ENCODE data around the gene CHCHD6. TPM values are rescaled to one million over a fixed set of nuclear protein-coding genes. Genes with fewer than 3 reads are reported as not detected.

The CHCHD6 gene
- total and polyA plus RNA-seq, 5 donors from 2014 or later: 5.6 to 10.5 (median 8.1) TPM

DNA sequence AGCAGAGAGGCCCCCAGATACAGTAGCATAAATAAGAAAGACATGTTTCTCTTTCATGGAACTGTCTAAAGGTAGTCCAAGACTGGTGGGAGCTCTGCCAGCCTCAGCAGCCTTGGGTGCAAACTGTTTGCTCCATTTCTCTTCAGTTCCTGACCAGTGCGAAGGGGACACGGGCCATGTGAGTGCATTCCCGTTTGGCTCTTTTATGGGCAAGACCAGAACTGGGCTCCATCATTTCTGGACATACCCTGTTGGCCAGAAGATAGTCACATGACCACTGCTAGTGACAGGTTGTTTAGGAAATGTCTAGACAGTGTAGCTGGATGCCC lies 45.5 kb downstream of the CHCHD6 start:
- Mint-ChIP-seq H3K36me3 (peaks cover 6% of the 10 kb centered on the region), H3K9me3 (no peaks in the 10 kb centered on the region), H3K27me3 (no peaks in the 10 kb centered on the region), H3K27ac (peak overlapping the region in 2 of 3 donors; percentile 14 to 78), H3K4me3 (no peak overlapping the region), H3K4me1 (peaks cover 0 to 18% (median 8%) of the 10 kb centered on the region in 4 donors)
- Histone ChIP-seq H3K27me3 (ENCODE audit: control insufficient read depth, insufficient read depth, low read length) (no peaks in the 10 kb centered on the region), H3K36me3 (ENCODE audit: control insufficient read depth, insufficient read depth, low read length) (no peaks in the 10 kb centered on the region), H3K4me3 (ENCODE audit: low read depth, low read length) (no peak overlapping the region), H3K27ac (ENCODE audit: insufficient read depth, low read length, poor library complexity, severe bottlenecking) (no peak overlapping the region), H3K4me1 (ENCODE audit: control insufficient read depth, insufficient read depth, low read length, poor library complexity, severe bottlenecking) (no peaks in the 10 kb centered on the region), H3K9me3 (ENCODE audit: control insufficient read depth in 2 of 2, low read length in 2 of 2) (no peaks in the 10 kb centered on the region)
- DNase-seq: no peak
- ATAC-seq (ENCODE audit: low read depth in 2 of 2): no peak

DNA sequence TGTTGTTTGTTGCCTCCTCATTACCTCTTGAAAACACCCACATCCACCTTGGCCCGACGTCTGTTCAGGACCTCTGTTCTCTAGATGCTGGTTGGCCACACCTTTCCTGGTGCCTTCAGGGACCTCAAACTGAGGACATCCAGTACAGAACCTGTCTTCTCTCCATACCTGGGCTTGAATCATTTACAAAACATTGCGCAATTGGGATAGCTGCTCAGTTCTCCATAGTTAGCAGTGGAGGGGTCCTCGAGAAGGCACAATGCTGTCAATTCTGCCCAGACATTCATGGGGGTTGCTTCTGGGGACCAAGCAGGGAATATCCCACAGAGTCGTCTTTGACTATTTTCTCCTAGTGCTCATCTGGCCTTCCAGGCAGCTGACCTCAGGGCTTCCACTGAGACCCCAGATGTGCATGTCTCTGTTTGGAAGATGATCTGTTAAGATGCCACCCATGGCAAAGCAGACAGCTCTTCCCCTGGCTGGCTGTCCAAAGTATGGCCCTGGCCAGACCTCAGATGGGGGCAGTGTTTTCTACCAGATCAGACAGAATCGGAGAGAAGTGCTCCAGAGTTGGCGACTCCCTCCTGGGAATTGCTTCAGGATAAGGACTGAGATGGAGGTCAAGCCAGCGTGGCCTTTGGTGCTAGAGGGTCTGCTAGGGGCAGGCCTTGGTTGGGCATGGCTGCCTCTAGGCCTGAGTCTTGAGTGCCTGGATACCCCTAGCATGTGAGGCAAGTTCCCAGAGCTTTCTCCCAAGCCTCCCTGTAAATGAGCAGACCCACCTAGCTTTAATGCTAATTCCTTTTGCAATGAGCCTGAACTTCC lies 46.1 kb downstream of the CHCHD6 start:
- Histone ChIP-seq H3K4me3 (ENCODE audit: low read depth, low read length) (no peak overlapping the region), H3K4me1 (ENCODE audit: control insufficient read depth, insufficient read depth, low read length, poor library complexity, severe bottlenecking) (no peaks in the 10 kb centered on the region), H3K27me3 (ENCODE audit: control insufficient read depth, insufficient read depth, low read length) (no peaks in the 10 kb centered on the region), H3K9me3 (ENCODE audit: control insufficient read depth in 2 of 2, low read length in 2 of 2) (no peaks in the 10 kb centered on the region), H3K27ac (ENCODE audit: insufficient read depth, low read length, poor library complexity, severe bottlenecking) (no peak overlapping the region), H3K36me3 (ENCODE audit: control insufficient read depth, insufficient read depth, low read length) (no peaks in the 10 kb centered on the region)
- H3K9me3 Mint-ChIP-seq: no peaks in the 10 kb centered on the region
- peaks cover 0 to 18% (median 9%) of the 10 kb centered on the region in 4 donors for H3K4me1 Mint-ChIP-seq
- peaks cover 6% of the 10 kb centered on the region for H3K36me3 Mint-ChIP-seq
- no peak for DNase-seq
- ATAC-seq (ENCODE audit: low read depth in 2 of 2): no peak
- H3K27ac Mint-ChIP-seq: peak overlapping the region in 1 of 3 donors; percentile 67
- no peak overlapping the region for H3K4me3 Mint-ChIP-seq
- no peaks in the 10 kb centered on the region for H3K27me3 Mint-ChIP-seq

DNA sequence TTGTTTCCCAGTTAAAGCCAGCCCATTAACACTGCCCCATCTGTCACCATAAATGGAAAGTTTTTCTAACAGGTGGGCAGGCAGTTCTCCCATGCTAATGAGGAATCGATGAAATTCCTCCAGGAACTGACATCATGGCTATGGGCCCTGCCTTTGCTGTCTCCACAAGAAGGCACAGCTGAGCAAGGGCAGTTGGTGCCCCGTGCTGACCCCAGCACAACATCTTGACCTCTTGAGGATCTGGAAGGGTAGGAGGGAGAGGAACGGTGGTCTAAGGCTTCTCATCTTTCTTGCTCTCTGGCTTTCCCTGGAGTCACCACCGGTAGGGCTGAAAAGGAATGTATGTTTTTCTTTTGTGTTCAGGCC lies 46.7 kb downstream of the CHCHD6 start:
- H3K9me3 Mint-ChIP-seq: no peaks in the 10 kb centered on the region
- Histone ChIP-seq H3K4me3 (ENCODE audit: low read depth, low read length) (no peak overlapping the region), H3K36me3 (ENCODE audit: control insufficient read depth, insufficient read depth, low read length) (no peaks in the 10 kb centered on the region), H3K9me3 (ENCODE audit: control insufficient read depth in 2 of 2, low read length in 2 of 2) (no peaks in the 10 kb centered on the region), H3K27ac (ENCODE audit: insufficient read depth, low read length, poor library complexity, severe bottlenecking) (no peak overlapping the region), H3K4me1 (ENCODE audit: control insufficient read depth, insufficient read depth, low read length, poor library complexity, severe bottlenecking) (no peaks in the 10 kb centered on the region), H3K27me3 (ENCODE audit: control insufficient read depth, insufficient read depth, low read length) (no peaks in the 10 kb centered on the region)
- H3K4me3 Mint-ChIP-seq: no peak overlapping the region
- H3K4me1 Mint-ChIP-seq: peaks cover 0 to 17% (median 8%) of the 10 kb centered on the region in 4 donors
- ATAC-seq (ENCODE audit: low read depth in 2 of 2) (no peak), DNase-seq (no peak)
- H3K27me3 Mint-ChIP-seq: no peaks in the 10 kb centered on the region
- H3K36me3 Mint-ChIP-seq: peaks cover 6% of the 10 kb centered on the region
- H3K27ac Mint-ChIP-seq: no peak overlapping the region

DNA sequence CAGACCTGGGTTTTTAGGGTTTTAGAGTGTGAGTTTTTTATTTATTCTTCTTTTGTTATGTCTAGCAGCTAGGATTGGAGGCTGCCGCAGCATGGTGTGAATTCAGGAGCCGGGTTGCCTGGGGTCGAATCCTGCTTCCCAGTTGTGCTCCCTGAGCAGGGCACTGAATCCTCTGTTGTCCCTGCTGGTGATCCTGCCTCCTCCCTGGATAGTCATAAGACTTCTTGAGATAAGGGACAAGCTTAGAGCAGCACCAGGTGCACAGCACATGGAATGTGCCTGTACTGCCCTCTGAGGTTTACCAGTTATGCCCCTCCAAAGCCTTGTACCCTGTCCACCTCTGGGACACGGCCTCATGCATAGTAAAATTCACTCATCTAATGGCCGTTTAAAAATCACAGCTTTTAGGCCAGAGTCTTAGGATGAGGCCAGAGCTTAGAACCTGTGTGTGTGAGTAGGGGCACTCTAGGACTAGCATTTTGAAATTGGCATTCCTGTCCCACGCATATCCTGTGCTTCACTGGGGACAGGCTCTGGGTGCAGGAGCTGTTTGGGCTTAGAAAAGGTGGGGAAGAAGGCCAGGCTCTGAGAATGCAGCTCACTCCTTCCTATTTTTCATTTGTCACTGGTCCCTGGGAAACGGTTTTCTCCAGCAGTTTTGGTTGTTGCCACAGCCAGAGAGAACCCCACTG lies 47.7 kb downstream of the CHCHD6 start:
- Histone ChIP-seq H3K9me3 (ENCODE audit: control insufficient read depth in 2 of 2, low read length in 2 of 2) (no peaks in the 10 kb centered on the region), H3K27ac (ENCODE audit: insufficient read depth, low read length, poor library complexity, severe bottlenecking) (no peak overlapping the region), H3K4me3 (ENCODE audit: low read depth, low read length) (no peak overlapping the region), H3K27me3 (ENCODE audit: control insufficient read depth, insufficient read depth, low read length) (no peaks in the 10 kb centered on the region), H3K36me3 (ENCODE audit: control insufficient read depth, insufficient read depth, low read length) (no peaks in the 10 kb centered on the region), H3K4me1 (ENCODE audit: control insufficient read depth, insufficient read depth, low read length, poor library complexity, severe bottlenecking) (no peaks in the 10 kb centered on the region)
- H3K36me3 Mint-ChIP-seq: peaks cover 6% of the 10 kb centered on the region
- no peak overlapping the region for H3K27ac Mint-ChIP-seq
- peaks cover 0 to 14% (median 7%) of the 10 kb centered on the region in 4 donors for H3K4me1 Mint-ChIP-seq
- no peaks in the 10 kb centered on the region for H3K9me3 Mint-ChIP-seq
- ATAC-seq (ENCODE audit: low read depth in 2 of 2) (no peak), DNase-seq (no peak)
- no peaks in the 10 kb centered on the region for H3K27me3 Mint-ChIP-seq
- H3K4me3 Mint-ChIP-seq: no peak overlapping the region

DNA sequence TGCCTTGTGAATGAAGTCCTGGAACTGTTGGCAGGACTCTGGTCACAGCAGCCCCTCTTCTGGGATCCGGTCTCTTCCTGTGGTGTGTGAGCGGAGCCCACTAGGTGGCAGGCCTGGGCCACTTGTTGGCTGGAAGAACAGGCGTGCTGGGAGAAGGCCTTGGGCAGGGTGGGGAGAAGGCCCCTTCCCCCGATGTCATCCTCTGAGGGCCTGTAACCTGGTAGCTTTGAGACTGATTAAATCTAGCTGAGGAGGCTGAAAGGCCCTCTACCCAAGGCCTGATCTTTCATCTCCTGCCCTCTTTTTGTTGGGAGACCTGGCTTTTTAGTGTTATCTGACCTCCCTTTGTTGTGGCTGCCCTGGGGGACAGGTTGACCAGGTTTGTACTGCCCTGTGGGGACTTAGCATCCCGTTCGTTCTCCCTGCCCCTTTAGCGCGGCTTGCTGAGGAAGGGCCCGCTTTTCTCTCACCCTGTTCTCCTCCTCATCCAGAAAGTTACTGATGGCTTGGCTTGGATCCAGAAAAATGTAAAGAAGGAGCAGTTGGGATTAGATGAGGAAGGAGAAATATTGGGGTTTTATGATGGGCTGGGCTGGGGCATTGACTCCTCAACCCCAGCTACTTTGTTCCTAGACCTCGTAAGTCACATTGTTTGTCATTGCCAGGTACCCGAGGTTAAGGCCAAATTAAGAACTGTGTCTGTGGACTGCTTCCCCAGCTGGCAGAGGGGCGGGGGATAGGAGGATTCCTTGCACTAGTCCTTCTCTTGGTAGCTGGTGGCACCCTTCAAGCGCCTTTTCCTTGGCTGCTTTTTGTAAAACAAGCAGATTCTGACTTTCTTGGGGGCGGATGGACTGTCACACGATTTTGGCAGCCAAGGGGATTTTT lies 48.5 kb downstream of the CHCHD6 start:
- Histone ChIP-seq H3K4me3 (ENCODE audit: low read depth, low read length) (no peak overlapping the region), H3K9me3 (ENCODE audit: control insufficient read depth in 2 of 2, low read length in 2 of 2) (no peaks in the 10 kb centered on the region), H3K36me3 (ENCODE audit: control insufficient read depth, insufficient read depth, low read length) (no peaks in the 10 kb centered on the region), H3K4me1 (ENCODE audit: control insufficient read depth, insufficient read depth, low read length, poor library complexity, severe bottlenecking) (no peaks in the 10 kb centered on the region), H3K27ac (ENCODE audit: insufficient read depth, low read length, poor library complexity, severe bottlenecking) (no peak overlapping the region), H3K27me3 (ENCODE audit: control insufficient read depth, insufficient read depth, low read length) (no peaks in the 10 kb centered on the region)
- ATAC-seq (ENCODE audit: low read depth in 2 of 2) (peak in 1 of 2 donors; percentile 60), DNase-seq (peak in 2 of 3 donors; percentile 18 to 54)
- peaks cover 9% of the 10 kb centered on the region for H3K36me3 Mint-ChIP-seq
- H3K27me3 Mint-ChIP-seq: no peaks in the 10 kb centered on the region
- peaks cover 0 to 16% (median 9%) of the 10 kb centered on the region in 4 donors for H3K4me1 Mint-ChIP-seq
- H3K9me3 Mint-ChIP-seq: no peaks in the 10 kb centered on the region
- H3K4me3 Mint-ChIP-seq: no peak overlapping the region
- H3K27ac Mint-ChIP-seq: no peak overlapping the region

DNA sequence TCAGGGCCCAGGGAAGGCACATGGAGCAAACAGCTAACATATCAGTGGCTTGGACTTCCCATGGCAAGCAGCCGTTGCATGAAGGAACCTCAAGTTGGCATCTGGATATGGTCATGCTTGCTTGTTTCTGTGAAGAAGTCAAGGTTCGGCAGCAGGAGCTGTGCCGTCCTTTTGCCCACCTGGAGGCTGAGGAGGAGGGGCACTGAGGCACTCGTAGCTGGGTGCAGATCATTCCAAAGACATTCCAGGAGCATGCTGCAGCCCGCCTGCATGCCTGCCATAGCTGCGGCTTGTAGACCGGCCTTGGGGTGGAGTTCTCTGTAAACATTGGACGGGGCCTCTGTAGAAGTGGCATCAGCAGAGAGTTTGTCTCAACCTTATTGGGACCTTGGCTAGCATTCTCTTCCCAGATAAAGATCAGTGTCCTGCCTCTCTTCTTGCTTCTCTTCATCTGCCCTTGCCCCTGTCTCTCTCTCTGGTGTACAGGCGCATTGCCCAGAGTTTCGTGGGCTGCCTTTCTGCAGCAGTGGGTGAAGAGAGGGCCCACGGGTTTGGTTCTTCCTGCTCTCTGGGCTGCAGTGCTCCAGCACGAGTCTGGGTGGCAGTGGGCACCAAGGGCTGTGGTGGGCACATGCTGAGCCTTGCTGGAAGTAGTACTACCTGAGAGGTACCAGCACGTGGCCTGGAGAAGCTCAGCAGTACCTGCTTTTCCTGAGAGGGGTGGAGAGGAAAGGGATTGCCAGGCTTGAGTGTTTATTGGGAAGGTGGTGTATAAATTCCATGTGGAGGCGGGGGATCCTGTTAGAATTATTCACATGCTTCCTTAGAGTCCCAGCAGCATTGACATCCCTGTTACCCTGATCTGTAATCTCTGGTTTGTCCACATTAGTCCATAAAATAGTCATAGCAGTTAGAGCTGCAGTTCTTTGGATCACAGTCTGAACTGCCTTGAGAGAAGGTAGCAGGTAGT lies 49.4 kb downstream of the CHCHD6 start:
- Histone ChIP-seq H3K4me3 (ENCODE audit: low read depth, low read length) (no peak overlapping the region), H3K9me3 (ENCODE audit: control insufficient read depth in 2 of 2, low read length in 2 of 2) (no peaks in the 10 kb centered on the region), H3K27me3 (ENCODE audit: control insufficient read depth, insufficient read depth, low read length) (no peaks in the 10 kb centered on the region), H3K4me1 (ENCODE audit: control insufficient read depth, insufficient read depth, low read length, poor library complexity, severe bottlenecking) (no peaks in the 10 kb centered on the region), H3K27ac (ENCODE audit: insufficient read depth, low read length, poor library complexity, severe bottlenecking) (no peak overlapping the region), H3K36me3 (ENCODE audit: control insufficient read depth, insufficient read depth, low read length) (no peaks in the 10 kb centered on the region)
- Mint-ChIP-seq H3K4me1 (peaks cover 0 to 14% (median 9%) of the 10 kb centered on the region in 4 donors), H3K27ac (no peak overlapping the region), H3K4me3 (no peak overlapping the region), H3K9me3 (no peaks in the 10 kb centered on the region), H3K36me3 (peaks cover 10% of the 10 kb centered on the region), H3K27me3 (no peaks in the 10 kb centered on the region)
- no peak for DNase-seq
- ATAC-seq (ENCODE audit: low read depth in 2 of 2): no peak

DNA sequence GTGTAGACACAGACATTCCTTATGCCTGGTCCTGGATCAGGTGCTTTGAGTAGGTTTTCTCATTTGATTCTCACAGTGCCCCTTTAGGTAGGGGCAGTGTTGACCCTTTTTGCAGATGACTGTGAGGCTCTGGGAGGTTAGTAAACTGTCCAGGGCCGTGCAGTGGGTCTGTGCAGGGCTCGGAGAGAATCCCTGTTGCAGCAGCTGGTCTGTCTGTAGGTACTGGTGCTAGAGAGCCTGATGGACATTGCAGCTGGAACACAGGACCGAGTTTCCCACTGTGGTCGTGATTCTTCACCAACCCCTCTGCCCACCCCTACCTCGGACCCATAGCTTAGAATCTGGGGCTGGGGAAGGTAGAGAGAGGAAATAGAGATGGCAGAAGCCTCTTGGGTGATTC lies 51.8 kb downstream of the CHCHD6 start:
- Histone ChIP-seq H3K36me3 (ENCODE audit: control insufficient read depth, insufficient read depth, low read length) (no peaks in the 10 kb centered on the region), H3K27ac (ENCODE audit: insufficient read depth, low read length, poor library complexity, severe bottlenecking) (no peak overlapping the region), H3K4me1 (ENCODE audit: control insufficient read depth, insufficient read depth, low read length, poor library complexity, severe bottlenecking) (no peaks in the 10 kb centered on the region), H3K27me3 (ENCODE audit: control insufficient read depth, insufficient read depth, low read length) (no peaks in the 10 kb centered on the region), H3K4me3 (ENCODE audit: low read depth, low read length) (no peak overlapping the region), H3K9me3 (ENCODE audit: control insufficient read depth in 2 of 2, low read length in 2 of 2) (no peaks in the 10 kb centered on the region)
- DNase-seq (no peak), ATAC-seq (ENCODE audit: low read depth in 2 of 2) (no peak)
- H3K4me3 Mint-ChIP-seq: no peak overlapping the region
- no peaks in the 10 kb centered on the region for H3K9me3 Mint-ChIP-seq
- H3K36me3 Mint-ChIP-seq: peaks cover 8% of the 10 kb centered on the region
- no peaks in the 10 kb centered on the region for H3K27me3 Mint-ChIP-seq
- H3K27ac Mint-ChIP-seq: no peak overlapping the region
- H3K4me1 Mint-ChIP-seq: peaks cover 0 to 10% (median 3%) of the 10 kb centered on the region in 4 donors

All from CD4-positive, CD25-positive, alpha-beta regulatory T cell (primary cell).